ENCODE measurements around the gene CEP135. TPM values are rescaled to one million over a fixed set of nuclear protein-coding genes. Genes with fewer than 3 reads are reported as not detected.
A peak's percentile ranks its signal among the peaks of the same experiment; 100 is the strongest.

CEP135 gene
- total RNA-seq, 4 donors from 2014 or later = 0.71 to 1.3 (median 1.1) TPM

DNA sequence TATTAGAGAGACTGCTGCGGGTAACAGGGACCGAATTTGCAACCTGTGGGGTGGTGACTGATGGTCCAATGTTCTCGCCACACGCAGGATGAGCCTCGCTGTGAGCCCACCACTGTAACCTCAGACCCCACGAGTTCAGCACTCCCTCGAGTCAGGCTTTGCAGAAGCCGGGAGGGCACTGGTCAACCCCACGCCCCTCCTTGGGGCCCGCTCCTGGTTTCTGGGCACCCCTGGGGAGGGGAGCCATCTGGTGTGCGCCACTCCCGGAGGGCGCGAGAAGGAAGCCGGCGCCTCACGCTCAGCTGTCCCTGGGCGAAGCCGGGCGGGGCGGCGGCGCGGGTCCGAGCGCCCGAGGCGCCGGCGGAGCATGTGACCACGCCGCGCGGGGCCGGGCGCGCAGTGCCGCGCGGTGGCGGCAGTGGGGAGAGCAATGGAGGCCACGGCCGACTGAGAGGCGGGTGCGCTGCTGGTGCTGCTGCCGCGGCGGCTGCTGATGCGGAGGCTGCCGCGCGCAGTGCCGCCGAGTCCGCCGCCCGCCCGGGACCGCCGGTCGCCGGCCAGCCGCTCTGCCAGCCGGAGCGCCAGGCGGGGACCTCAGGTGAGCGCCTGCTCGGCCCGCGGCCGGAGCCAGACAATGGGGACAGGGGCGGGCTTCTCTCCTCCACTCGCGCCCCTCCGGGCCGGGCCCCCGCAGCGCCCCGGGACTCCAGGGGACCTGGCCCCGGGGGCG lies 100.1 kb downstream of the CEP135 start:
- Histone ChIP-seq H3K4me1 (no peaks in the 10 kb centered on the region), H3K9me3 (no peaks in the 10 kb centered on the region), H3K36me3 (no peaks in the 10 kb centered on the region), H3K27me3 (peaks cover 28 to 32% (median 28%) of the 10 kb centered on the region in 3 donors), H3K27ac (no peak overlapping the region), H3K4me3 (peak overlapping the region; percentile 23 to 51 (median 44))
- in situ Hi-C loops (cut with MboI; ENCODE audit: low sequenced_read_pairs in 4 of 4) (no loop called here), intact Hi-C loops (cut with DNase I; ENCODE audit: low total_unique reads) (no loop called here)
- no peak for ATAC-seq
- no peak for DNase-seq
- TF ChIP-seq, protein P1, sequence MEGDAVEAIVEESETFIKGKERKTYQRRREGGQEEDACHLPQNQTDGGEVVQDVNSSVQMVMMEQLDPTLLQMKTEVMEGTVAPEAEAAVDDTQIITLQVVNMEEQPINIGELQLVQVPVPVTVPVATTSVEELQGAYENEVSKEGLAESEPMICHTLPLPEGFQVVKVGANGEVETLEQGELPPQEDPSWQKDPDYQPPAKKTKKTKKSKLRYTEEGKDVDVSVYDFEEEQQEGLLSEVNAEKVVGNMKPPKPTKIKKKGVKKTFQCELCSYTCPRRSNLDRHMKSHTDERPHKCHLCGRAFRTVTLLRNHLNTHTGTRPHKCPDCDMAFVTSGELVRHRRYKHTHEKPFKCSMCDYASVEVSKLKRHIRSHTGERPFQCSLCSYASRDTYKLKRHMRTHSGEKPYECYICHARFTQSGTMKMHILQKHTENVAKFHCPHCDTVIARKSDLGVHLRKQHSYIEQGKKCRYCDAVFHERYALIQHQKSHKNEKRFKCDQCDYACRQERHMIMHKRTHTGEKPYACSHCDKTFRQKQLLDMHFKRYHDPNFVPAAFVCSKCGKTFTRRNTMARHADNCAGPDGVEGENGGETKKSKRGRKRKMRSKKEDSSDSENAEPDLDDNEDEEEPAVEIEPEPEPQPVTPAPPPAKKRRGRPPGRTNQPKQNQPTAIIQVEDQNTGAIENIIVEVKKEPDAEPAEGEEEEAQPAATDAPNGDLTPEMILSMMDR (IDR thresholded peaks at IDR 0.05 in 4 of 5, conservative IDR thresholded peaks at IDR 0.05 in 1 of 5) = no peak
- no peak for TF ChIP-seq POLR2A (IDR thresholded peaks at IDR 0.05)

- DNase-seq (no peak), ATAC-seq (no peak)
- Histone ChIP-seq H3K27me3 (peaks cover 28 to 32% (median 32%) of the 10 kb centered on the region in 3 donors), H3K4me3 (no peak overlapping the region), H3K4me1 (no peaks in the 10 kb centered on the region), H3K36me3 (no peaks in the 10 kb centered on the region), H3K9me3 (no peaks in the 10 kb centered on the region), H3K27ac (no peak overlapping the region)
- in situ Hi-C loops (cut with MboI; ENCODE audit: low sequenced_read_pairs in 4 of 4) = no loop called here
- intact Hi-C loops (cut with DNase I; ENCODE audit: low total_unique reads) = no loop called here
- TF ChIP-seq, protein P1 (IDR thresholded peaks at IDR 0.05 in 4 of 5, conservative IDR thresholded peaks at IDR 0.05 in 1 of 5) = no peak
- no peak for TF ChIP-seq POLR2A (IDR thresholded peaks at IDR 0.05)
These were observed 101.9 kb downstream of the CEP135 start for GRCh38 chr4:56050625-56051024.

GRCh38 chr4:56051029-56051709 lies 102.4 kb downstream of the CEP135 start:
- ATAC-seq (no peak), DNase-seq (no peak)
- Histone ChIP-seq H3K27me3 (peaks cover 28 to 32% (median 32%) of the 10 kb centered on the region in 3 donors), H3K36me3 (no peaks in the 10 kb centered on the region), H3K27ac (no peak overlapping the region), H3K4me3 (no peak overlapping the region), H3K9me3 (no peaks in the 10 kb centered on the region), H3K4me1 (no peaks in the 10 kb centered on the region)
- TF ChIP-seq, protein P1 (IDR thresholded peaks at IDR 0.05 in 4 of 5, conservative IDR thresholded peaks at IDR 0.05 in 1 of 5) = no peak
- in situ Hi-C loops (cut with MboI; ENCODE audit: low sequenced_read_pairs in 4 of 4) (no loop called here), intact Hi-C loops (cut with DNase I; ENCODE audit: low total_unique reads) (no loop called here)

GRCh38 chr4:56051710-56052075 lies 102.9 kb downstream of the CEP135 start:
- DNase-seq (no peak), ATAC-seq (no peak)
- Histone ChIP-seq H3K9me3 (no peaks in the 10 kb centered on the region), H3K27ac (no peak overlapping the region), H3K27me3 (peaks cover 28 to 32% (median 32%) of the 10 kb centered on the region in 3 donors), H3K36me3 (no peaks in the 10 kb centered on the region), H3K4me3 (no peak overlapping the region), H3K4me1 (no peaks in the 10 kb centered on the region)
- intact Hi-C loops (cut with DNase I; ENCODE audit: low total_unique reads) (no loop called here), in situ Hi-C loops (cut with MboI; ENCODE audit: low sequenced_read_pairs in 4 of 4) (no loop called here)
- TF ChIP-seq, protein P1 (IDR thresholded peaks at IDR 0.05 in 4 of 5, conservative IDR thresholded peaks at IDR 0.05 in 1 of 5) = no peak
- no peak for TF ChIP-seq POLR2A (IDR thresholded peaks at IDR 0.05)

All from gastrocnemius medialis (tissue), 4 donors.